ENCODE data around the gene GFOD2.

Gene GFOD2

DNA sequence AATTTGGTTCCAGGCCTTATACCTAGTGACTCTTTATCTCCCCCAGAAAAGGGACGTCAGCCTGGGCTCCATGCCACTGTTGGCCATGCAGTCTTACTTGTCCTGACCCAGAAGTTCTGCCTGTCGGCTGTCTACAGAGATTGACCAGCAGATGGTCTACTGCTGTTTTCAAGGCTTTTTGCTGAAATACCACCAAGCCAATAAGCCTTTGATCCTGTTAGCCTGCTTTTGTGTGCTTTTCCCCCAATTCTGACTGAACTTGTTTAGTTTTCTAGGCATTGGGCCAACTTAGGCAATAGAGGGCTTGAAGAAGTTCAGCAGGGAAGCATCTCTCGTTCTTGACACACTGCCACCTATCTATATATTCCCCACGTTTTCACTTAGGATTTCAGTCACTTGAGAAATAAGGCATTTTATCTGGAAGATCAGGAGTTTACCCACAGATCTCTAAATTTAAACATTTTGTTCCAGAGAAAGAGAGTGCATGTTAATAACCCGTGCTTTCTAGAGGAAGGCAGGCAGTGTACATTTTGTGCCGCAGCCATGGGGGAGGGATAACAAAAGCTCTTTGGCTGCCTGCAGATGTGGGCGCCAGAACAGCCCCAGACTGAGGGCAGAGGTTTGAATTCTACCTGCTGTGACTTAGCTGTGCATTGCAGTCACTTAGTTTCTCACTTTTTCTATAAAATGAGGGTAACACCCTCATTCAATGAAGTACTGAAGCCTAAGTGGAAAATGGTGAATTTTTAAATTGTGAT, 86.5 kb downstream of the GFOD2 start:
- no peak for DNase-seq

DNA sequence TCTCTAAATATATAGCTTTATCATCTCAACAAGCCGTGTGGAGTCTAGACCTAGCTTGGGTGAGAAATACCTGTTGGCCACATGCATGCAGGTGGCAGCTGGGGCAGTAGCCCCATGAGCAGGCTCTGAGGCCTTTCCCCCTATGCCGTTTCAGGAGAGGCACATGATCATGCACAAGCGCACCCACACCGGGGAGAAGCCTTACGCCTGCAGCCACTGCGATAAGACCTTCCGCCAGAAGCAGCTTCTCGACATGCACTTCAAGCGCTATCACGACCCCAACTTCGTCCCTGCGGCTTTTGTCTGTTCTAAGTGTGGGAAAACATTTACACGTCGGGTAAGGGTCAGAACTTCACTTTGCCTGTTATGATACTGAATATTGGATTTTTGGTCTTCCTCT, 90.9 kb downstream of the GFOD2 start:
- no peak for DNase-seq
